GM18508 (cell line): Measurements from ENCODE around the gene NAV2.
"Not testable (repeated sequence)": the region's sequence is repeated elsewhere in the genome, so short reads cannot be mapped to it uniquely, and the experiment has no call there.

Experiments used
- ATAC-seq: cut with Tn5 transposase; IDR thresholded peaks from one replicate; pipeline ENCODE4 v1.9.1; 2021; ENCODE audit warnings: moderate number of reproducible peaks; ENCODE audit not compliant: insufficient read depth, unreplicated experiment

The NAV2 gene

DNA sequence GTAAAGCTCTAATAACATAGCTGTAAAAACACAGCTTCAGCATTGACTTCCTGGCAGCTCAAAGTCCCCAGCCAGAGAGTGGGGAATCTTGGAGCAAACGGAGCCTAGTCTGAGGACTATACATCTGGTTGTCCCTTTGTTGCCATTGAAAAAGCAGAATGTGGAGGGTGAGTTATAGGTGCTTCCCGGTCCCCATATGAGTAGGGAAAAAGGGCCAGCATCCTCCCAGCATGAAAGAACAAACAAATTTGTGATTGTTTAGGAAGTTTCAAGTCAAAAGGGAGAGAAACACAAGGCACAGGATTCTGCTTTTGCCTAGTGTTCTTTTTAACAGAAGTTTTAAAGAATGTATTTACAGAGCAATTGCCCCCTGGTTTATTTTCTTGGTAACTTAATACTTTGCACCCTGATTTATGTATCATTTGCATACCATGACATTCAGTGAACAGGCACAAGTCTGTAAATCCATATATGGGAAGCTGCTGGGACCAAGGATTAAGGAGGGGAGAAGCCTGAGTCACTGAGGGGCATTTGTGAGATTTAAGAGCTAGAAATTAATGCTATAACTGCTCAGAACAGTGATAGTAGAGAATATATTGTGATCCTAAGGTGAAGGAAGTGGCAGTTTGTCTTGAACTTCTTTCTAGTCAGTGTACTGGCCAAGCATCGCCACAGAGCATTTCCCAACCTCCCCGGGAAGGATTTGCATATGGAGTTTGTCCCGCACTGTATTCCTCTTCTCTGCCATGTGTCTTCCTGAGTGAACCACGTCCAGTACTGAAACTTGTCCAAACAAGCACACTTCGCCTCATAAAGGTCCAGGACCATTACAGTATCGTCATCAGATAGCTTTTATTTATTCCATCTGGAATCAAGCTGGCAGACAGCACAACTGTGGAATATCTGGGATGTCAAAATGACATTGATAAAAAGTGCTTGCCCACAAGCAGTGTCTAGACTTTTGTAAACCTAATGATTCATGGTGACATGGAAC lies 344.6 kb downstream of the NAV2 start:
- no peak for ATAC-seq

DNA sequence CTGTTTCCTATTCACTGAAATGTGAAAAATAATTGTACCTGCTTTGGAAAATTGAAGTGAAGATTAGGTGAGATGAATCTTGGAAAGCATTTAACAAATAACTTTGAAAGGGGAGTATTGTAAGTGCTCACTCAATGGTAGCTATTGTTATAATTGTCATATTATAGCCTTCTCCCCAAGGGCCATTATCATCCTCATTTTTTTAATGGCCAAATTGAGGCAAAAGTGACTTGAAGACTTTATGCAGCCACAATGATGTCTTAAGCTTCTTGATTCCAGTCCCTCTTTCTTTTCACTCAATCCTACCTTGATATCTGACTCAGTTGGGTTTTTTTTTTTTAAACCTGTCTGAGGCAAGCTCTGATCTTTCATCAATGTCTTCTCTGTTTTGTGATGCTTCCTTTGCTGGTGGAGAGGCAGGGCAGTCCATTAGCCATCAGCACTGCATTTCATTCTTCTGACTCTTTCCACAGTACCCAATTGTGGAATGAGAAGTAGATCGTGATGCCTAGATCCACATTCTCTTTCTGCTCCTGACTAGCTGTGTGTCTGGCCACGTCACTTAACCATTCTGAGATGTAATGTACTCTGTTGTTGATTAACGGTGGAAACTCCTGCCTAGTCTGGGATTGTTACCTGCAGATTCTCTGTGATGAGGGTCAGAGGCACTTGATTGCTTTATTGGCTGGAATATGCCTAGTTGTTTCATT lies 346.3 kb downstream of the NAV2 start:
- no peak for ATAC-seq

DNA sequence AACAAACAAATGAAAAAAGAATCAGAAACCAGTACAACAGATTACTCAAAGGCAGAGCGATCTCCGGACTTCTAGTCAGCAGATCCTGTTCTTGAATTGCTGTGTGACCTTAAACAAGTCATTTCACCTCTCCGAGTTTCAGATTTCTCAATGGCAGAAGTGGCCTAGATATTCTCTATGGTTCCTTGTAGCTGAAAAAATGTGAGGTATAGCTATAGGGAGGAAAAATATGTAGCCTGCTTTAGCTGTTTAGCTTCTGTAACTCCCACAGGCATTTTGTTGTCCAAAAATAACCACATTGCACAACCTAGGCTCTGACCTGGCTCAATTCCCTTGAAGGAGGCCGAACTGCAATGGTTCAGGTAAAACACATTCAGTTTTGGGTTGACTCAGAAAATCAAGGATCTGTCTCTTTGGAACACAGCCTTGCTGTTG lies 347.0 kb downstream of the NAV2 start:
- no peak for ATAC-seq

DNA sequence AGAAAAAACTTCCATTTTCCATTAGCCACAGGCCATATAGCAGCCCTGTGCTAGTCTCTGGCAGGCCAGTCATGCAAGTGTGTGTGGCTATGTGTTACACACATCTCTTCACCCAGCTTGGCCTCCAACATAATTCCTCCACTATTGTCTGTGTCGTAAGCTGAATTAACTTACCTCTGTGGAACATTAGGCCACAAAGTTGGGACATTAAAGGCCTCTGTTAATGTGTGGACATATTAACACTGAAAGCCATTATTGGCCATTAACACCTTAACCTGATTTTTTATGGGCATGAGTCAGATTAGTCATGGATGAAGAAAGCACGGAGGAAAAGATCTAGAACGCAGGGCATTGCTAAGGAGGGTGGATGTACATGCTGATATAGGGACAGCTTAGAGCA lies 347.5 kb downstream of the NAV2 start:
- ATAC-seq: no peak

DNA sequence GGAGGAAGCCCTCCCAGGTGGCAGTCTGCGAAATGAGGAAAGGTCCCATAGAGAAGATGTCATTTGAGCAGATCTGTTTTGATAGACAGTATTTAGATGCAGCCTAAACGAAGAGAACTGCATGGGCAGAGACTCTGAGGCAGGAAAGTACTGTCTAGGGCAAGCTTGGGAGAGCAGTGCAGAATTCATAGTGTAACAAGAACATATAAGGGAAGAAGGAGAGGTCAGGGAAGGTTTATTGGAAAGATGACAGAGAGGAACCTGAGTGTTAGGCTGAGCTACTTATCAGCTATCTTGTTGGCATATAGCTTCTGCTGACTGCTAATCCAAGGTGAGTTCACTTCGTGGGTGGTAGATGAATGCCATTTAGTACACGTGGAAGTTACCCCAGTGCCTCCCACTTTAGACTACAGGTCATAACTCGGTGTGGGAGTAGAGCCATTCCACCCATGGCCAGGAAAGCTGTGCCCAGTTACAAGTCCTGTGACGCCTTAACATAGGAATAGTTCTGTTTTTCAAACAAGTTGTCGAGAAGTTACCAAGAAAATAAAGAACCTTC lies 348.1 kb downstream of the NAV2 start:
- no peak for ATAC-seq

DNA sequence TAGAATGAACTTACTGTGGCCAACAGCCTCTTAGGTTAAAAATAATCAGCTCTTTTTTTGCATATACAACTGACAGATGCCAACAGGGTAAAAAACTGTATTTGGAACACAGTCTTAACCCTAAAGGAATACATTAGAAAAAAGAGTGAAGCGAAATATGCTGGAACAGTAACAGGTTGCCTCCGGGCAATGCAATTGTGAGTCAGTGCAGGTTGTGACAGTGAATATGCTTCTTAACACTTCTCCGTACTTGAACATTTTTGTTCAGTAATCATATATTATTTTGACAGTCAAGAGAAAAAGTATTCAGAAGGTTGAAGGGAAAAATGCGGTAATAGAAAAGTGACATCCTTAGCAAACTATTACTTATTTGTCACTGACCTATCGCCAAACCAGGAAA lies 349.1 kb downstream of the NAV2 start:
- ATAC-seq: no peak

DNA sequence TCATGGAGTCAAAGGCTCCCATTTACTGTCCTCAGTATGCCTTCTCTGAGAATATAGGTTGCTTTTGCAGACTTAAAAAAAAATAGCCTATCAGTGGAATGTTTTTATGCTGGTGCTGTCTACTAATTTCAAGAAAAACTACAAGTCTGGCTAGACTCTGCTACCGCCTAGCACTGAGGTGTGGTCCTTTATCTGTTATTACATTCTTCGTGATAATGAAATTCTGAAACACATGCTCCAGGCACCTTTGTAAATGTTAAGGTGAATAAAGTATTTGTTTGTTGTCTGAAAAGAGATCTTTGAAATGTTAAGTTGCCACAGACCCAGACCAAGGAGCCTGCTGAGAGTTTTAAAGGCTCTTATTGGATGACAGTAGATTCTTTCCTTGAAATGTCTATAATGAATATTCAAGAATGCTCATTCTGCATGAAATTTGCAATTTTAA lies 352.3 kb downstream of the NAV2 start:
- ATAC-seq: no peak

DNA sequence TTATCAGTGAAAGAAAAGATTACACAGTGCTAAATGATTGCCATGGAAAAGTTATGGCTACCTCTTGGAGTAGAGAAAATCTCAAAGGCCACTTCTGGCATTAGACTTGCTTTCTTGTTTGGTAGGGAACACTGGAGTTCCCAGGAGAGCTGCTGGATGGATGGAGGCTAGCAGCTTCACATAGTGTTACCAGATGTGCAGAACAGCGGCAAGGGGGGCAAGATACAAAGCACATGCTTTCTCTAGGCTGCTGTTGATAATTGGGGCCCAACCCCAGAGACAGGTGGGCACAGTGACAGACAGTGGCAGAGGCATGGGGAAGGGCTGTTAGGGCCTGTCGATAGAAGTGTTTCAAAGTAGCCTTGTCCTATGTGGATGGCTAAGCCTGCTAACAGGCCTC lies 352.8 kb downstream of the NAV2 start:
- ATAC-seq: no peak

DNA sequence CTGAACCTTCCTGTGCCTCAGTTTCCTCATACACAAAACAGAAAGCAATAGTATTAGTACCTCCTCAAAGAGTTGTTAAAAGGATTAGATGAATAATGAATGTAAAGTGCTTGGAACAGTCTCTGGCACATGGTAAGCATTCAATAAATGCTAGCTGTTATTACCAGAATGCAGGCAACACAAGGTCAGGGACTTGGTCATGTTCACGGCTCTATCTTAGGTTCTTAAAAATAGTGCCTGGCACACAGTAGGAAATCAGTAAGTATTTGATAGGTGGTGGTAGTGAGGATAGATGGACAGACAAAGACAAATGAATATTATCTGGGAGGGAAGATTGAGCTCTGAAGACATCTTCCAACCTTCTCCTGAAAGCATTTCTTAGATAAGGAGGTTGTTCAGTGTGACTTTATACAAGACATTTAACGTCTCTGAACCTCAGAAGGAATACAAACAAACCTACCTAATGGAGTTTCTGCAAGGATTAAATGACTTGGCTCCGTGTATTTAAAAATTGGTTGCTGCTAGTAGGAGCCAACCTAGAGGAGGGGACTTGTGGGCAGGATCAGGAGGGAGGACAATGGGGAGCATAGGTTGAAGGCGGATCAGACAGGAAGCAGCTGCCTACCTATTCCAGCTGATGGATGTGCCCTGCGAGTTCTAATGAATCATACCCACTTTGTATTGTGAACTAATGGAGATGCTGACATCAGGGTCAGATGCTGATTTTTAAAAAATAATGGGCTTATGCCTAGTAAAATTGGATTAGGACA lies 353.6 kb downstream of the NAV2 start:
- no peak for ATAC-seq

DNA sequence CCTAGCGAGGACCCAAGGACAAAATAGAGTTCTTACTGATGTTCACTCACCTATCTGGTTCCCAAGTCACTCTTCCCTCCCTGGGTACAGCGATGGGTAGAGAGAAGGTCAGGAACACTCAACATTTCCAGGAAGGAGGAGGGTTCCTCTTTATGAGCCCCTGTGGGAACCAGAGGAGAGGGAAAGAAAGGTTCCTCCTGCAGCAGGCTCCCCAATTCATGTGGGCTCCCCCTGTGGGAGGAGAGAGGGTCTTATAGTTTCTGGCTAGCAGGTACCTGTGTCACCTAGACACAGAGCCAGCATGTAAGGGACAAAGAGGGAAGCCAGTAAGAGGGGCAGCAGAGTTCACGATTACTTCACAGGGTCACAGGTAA lies 354.1 kb downstream of the NAV2 start:
- ATAC-seq: no peak

DNA sequence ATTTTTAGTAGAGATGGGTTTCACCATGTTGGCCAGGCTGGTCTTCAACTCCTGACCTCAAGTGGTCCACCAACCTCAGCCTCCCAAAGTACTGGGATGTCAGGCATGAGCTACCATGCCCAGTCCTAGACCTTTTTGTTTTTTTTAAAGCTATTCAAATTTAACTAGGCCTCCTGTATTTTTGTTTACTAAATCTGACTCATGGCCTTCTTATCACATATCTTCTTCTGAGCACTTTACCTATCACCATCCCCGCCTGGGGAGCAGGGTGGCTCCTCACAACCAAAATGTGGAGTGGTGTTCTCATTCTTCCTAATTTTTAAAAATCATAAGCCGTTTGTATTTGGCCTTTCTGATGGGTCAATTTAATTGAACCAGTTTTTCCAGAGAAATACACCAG lies 355.0 kb downstream of the NAV2 start:
- no peak for ATAC-seq

DNA sequence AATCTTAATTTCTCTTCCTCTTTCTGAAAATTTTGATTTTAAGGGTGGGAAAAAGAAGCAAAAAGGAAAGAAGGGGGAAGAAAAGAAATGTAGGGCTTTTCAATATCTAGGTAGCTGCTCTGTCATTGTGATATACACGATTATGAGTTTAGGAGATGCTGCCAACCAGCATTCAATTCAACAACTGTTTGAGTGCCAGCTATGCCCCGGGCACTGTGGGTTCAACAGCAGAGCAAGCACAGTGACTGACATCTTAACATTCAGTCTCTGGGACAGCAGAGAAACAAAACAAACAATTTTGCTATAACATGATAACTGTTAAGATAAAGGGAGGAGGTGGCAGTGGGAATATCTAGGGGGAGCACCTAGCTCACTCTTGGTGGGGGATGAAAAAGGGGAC lies 356.1 kb downstream of the NAV2 start:
- ATAC-seq: no peak

DNA sequence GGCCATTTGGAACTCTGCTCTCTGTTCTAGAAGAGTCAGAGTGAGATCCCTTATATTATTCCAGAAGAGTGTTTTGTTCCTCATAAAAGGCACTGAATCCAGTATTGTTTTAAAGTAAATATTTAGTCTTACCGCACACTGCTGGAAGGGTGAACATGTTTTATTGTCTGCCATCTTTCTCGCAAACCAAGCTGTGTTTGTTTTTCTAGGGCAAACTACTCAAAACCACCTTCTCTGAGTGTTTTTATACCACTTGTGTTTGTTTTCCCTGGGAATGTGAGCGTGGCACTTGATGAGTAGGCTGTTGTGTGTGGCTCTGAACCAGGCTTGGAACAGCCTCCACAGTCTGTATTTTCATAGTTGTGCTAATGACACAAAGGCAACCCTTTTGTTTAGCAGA lies 357.8 kb downstream of the NAV2 start:
- ATAC-seq: no peak

DNA sequence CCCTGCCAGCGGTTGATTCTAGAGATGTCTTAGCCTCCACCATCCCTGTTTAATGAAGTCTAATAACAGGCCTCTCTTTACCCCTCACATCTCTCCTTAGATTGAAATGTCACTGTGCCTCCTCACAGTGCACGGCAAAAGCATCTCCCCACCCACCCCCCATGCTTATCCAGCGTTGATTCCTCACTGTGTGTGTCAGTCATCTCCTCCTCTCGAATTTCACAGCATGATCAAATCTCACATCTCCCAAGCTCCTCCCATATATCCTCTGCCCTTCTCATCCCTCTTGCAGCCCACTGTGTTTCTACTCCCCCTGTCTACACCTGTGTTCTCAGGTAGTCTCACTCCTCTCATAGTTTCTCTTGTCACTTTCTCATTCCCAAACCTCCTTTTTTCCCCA lies 363.0 kb downstream of the NAV2 start:
- ATAC-seq: no peak

DNA sequence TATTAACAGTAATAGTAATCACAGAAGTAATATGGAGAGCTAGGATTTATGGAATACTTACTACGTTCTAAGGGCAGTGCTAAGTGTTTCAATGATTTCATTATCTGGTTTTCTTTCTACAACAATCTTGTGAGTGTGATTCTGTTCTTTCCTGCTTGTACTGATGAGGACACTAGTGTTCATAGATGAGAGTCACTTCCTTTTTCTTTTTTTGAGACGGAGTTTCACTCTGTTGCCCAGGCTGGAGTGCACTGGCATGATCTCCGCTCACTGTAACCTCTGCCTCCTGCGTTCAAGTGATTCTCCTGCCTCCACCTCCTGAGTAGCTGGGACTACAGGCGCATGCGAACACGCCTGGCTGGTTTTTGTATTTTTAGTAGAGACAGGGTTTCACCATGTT lies 366.2 kb downstream of the NAV2 start:
- ATAC-seq: no peak

DNA sequence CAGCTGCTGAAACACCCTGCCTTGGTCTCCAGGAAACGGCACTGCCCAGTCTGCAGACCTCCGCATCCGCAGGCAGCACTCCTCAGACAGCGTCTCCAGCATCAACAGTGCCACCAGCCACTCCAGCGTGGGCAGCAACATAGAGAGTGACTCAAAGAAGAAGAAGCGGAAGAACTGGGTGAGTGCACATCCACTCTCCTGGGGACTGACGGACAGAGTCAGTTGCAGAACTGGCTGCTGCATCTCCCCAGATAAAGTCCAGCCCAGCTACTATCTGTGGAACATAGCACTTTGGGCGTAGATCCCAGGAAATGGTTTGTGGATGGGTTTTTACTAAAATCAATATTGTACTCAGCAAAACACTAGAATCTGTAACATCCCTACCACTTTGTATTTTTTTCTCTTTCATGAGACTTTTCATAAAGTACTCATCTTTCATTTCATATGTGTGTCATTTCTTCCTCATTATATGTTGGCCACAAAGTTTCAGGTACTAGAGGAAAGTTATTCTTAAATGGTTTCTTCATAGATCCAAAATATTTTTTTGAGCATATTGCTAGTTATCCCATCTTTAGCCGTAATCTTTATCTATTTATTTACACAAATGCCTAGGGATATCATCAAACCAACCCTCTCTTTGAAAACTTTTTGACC lies 367.5 kb downstream of the NAV2 start:
- peak; percentile 82 for ATAC-seq

DNA sequence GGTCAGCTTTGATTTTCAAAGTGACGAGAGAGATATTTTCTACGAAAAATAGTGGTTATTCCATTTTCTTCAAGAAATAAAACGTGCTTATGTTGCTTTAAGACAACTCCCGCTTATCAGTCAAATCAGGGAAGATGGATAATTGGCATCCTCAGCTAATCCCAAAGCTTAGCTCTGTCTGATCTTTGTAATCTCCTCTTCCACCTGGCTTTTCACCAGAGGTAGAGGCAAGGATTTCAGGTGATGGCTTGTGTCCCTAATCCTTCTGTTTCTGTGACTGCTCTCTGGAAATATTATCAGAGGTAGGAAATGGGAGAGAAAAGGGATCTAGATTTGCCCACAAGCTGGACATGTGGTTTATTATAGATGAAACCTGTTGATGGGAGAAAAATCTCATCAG lies 368.7 kb downstream of the NAV2 start:
- no peak for ATAC-seq

DNA sequence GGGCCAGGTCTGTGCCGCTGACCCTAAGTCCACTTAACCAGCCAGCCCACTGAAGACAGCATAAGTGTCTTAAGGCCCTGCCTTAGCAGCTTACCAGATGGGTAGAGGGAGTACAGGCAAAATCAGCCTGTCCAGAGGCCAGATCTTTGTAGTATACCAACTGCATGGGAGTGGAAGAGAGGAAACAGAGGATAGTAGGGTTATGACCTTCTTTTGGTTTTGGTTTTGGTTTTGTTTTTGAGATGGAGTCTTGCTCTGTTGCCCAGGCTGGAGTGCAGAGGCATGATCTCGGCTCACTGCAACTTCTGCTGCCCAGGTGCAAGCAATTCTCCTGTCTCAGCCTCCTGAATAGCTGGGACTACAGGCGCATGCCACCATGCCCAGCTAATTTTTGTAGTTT lies 371.2 kb downstream of the NAV2 start:
- ATAC-seq: not testable (repeated sequence)

DNA sequence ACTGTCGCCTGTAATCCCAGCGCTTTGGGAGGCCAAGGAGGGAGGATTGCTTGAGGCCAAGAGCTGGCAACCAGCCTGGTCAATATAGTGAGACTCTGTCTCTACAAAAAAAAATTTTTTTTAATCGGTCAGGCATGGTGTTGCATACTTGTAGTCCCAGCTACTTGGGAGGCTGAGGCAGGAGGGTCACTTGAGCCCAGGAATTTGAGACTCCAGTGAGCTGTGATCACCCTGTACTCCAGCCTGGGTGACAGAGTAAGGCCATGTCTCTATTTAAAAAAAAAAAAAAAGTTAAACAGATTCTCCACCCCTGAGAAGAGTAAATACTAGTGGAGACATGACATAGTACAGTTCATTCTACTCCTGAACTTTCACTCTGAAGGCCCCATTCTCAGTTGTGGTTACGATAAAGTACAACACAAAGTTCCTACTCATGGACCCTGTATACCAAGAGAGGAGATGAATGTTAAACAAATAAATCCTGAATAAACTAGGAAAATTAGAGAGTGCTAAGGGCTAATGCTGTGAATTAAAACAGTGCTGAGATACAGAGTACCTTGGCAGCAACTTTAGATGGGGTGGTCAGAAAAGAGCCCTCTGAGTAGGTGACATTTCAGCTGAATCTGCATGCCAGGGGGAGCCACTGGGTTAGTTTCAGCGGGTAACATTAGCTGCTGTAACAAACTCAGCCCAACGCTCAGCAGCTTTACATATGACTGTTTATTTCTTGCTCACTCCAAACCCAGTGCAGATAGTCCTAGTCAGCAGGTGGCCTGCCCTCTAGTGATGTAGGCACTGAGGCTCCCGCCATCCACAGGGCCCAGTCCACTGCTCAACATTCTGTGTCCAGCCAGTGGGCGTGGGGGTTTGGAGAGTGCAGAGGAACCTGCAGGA lies 372.5 kb downstream of the NAV2 start:
- no peak for ATAC-seq
